Calu3 (cell line): Measurements from ENCODE around the gene SHKBP1. TPM values are rescaled to one million over a fixed set of nuclear protein-coding genes. Genes with fewer than 3 reads are reported as not detected.

ENCODE experiments used
- BruUV-seq: library from RNA; stranded (reverse); fragments of 400-500 nt; replicated peaks from 2 replicates; lab custom pipeline; 2021; lab: Mats Ljungman, UMichigan
- CTCF ChIA-PET: fragments of 300-600 bp; sonication (Branson Sonifier 250); formaldehyde crosslinking; loops from one replicate; lab custom pipeline; 2022; ENCODE audit warnings: antibody characterized with exemption; lab: Charles Lee
- DNase-seq: peaks from one replicate; pipeline ENCODE4 v3.0.0; 2022
- H3K27ac Mint-ChIP-seq: one replicate; pipeline ENCODE4 v1.8.0; 2022; ENCODE audit warnings: mixed read lengths; ENCODE audit not compliant: unreplicated experiment
- H3K27me3 Mint-ChIP-seq: one replicate; pipeline ENCODE4 v1.8.0; 2022; ENCODE audit warnings: mixed read lengths; ENCODE audit not compliant: unreplicated experiment
- H3K36me3 Mint-ChIP-seq: one replicate; pipeline ENCODE4 v1.8.0; 2022; ENCODE audit warnings: mild to moderate bottlenecking, moderate library complexity, mixed read lengths; ENCODE audit not compliant: insufficient read depth, unreplicated experiment
- H3K4me1 Mint-ChIP-seq: one replicate; pipeline ENCODE4 v1.8.0; 2022; ENCODE audit warnings: mild to moderate bottlenecking, low read depth, mixed read lengths; ENCODE audit not compliant: unreplicated experiment
- H3K4me3 Mint-ChIP-seq: one replicate; pipeline ENCODE4 v1.8.0; 2022; ENCODE audit warnings: mild to moderate bottlenecking, low read depth, moderate library complexity, mixed read lengths; ENCODE audit not compliant: unreplicated experiment
- H3K9me3 Mint-ChIP-seq: one replicate; pipeline ENCODE4 v1.8.0; 2022; ENCODE audit warnings: low read depth, mixed read lengths; ENCODE audit not compliant: unreplicated experiment
- intact Hi-C: fragments of 100-400 bp; cut with micrococcal nuclease; formaldehyde crosslinking; loops from one replicate; pipeline ENCODE4 v1.10.0; 2022; ENCODE audit not compliant: unreplicated experiment
- total RNA-seq: library from RNA; stranded (reverse); gene quantifications from 2 replicates; pipeline ENCODE4 v1.2.3, GENCODE V29; 2022
- TF ChIP-seq, protein P1 (sequence below): fragments of 200-600 bp; IDR thresholded peaks from one replicate; pipeline ENCODE4 v1.8.0; 2022; ENCODE audit warnings: antibody characterized with exemption; ENCODE audit not compliant: unreplicated experiment

SHKBP1 gene
- total RNA-seq, 1 experiment from 2014 or later, result 117 TPM

DNA sequence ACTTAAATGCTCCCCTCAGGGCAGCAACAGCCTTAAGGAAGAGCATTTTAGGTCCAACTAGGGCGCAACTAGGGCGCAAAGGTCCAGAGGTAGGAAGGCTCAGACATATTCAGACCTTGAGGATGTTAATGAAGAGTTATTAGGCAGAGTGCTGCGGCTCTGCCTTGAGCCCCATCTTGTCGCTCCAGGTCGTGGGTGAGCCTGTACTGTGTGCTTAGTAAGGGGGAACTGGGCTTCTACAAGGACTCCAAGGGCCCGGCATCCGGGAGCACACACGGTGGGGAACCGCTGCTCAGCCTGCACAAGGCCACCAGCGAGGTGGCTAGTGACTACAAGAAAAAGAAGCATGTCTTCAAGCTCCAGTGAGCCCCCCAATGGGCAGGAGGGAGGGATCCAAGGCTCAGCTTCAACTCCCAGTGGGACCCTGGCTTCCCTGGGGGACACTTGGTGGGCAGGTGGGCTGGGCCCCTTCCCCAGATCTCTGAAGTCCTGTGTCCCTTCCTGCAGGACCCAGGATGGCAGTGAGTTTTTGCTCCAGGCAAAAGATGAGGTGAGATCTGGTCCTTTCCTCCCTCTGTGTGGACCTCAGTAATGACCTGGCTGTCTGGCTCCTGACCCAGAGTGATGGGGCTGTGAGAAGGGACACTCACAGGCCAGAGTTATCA, 4.7 kb upstream of the SHKBP1 start:
- CTCF ChIA-PET, result interaction anchor here (0.6 kb wide), 1 partner anchor 15 kb away, joined by 4 read pairs; no protein-coding TSS in a partner anchor
- H3K36me3 Mint-ChIP-seq, result peaks cover 23% of the 10 kb centered on the region
- BruUV-seq, result no TSS peak

DNA sequence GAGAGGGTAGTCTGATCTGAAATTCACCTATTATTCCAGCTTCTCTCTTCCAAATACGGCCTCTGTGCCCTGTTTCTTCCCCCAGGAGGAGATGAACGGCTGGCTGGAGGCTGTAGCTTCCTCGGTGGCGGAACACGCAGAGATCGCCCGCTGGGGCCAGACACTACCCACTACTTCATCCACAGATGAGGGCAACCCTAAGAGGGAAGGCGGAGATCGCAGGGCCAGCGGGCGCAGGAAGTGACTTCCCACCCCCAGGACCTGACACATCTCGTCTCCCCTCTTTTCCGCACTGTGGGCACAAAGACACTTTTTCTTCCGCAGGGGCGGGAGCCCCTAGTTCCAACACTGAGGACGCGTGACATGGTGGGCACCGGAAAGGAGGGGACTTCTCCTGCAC, 1.3 kb upstream of the SHKBP1 start:
- no TSS peak for BruUV-seq
- Mint-ChIP-seq H3K36me3 (peaks cover 35% of the 10 kb centered on the region), H3K4me1 (peaks cover 22% of the 10 kb centered on the region), H3K27ac (no peak overlapping the region), H3K9me3 (no peaks in the 10 kb centered on the region), H3K27me3 (peaks cover 7% of the 10 kb centered on the region), H3K4me3 (no peak overlapping the region)
- no peak for DNase-seq
- intact Hi-C loops, result no loop called here
- CTCF ChIA-PET, result interaction anchor here (1.3 kb wide), 1 partner anchor 31 kb away, joined by 7 read pairs; no protein-coding TSS in a partner anchor
- TF ChIP-seq, protein P1, sequence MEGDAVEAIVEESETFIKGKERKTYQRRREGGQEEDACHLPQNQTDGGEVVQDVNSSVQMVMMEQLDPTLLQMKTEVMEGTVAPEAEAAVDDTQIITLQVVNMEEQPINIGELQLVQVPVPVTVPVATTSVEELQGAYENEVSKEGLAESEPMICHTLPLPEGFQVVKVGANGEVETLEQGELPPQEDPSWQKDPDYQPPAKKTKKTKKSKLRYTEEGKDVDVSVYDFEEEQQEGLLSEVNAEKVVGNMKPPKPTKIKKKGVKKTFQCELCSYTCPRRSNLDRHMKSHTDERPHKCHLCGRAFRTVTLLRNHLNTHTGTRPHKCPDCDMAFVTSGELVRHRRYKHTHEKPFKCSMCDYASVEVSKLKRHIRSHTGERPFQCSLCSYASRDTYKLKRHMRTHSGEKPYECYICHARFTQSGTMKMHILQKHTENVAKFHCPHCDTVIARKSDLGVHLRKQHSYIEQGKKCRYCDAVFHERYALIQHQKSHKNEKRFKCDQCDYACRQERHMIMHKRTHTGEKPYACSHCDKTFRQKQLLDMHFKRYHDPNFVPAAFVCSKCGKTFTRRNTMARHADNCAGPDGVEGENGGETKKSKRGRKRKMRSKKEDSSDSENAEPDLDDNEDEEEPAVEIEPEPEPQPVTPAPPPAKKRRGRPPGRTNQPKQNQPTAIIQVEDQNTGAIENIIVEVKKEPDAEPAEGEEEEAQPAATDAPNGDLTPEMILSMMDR, result no peak

More for the DNA sequence above, 4.7 kb upstream of the SHKBP1 start:
- H3K4me1 Mint-ChIP-seq, result peaks cover 18% of the 10 kb centered on the region
- TF ChIP-seq, protein P1, result no peak
- no peak overlapping the region for H3K4me3 Mint-ChIP-seq
- H3K27ac Mint-ChIP-seq, result no peak overlapping the region
- no peak for DNase-seq
- H3K9me3 Mint-ChIP-seq, result no peaks in the 10 kb centered on the region
- intact Hi-C loops, result no loop called here
- peaks cover 40% of the 10 kb centered on the region for H3K27me3 Mint-ChIP-seq

GRCh38 chr19:40576151-40576584, 505 bp upstream of the SHKBP1 start:
- H3K4me3 Mint-ChIP-seq, result peak overlapping the region; percentile 95
- H3K9me3 Mint-ChIP-seq, result no peaks in the 10 kb centered on the region
- CTCF ChIA-PET, result interaction anchor here (1.3 kb wide), 1 partner anchor 30 kb away, joined by 7 read pairs; no protein-coding TSS in a partner anchor
- H3K4me1 Mint-ChIP-seq, result peaks cover 14% of the 10 kb centered on the region
- peak overlapping the region; percentile 68 for H3K27ac Mint-ChIP-seq
- intact Hi-C loops, result no loop called here
- TF ChIP-seq, protein P1, result no peak
- no peaks in the 10 kb centered on the region for H3K27me3 Mint-ChIP-seq
- no peak for DNase-seq
- BruUV-seq, result no TSS peak
- peaks cover 37% of the 10 kb centered on the region for H3K36me3 Mint-ChIP-seq

DNA sequence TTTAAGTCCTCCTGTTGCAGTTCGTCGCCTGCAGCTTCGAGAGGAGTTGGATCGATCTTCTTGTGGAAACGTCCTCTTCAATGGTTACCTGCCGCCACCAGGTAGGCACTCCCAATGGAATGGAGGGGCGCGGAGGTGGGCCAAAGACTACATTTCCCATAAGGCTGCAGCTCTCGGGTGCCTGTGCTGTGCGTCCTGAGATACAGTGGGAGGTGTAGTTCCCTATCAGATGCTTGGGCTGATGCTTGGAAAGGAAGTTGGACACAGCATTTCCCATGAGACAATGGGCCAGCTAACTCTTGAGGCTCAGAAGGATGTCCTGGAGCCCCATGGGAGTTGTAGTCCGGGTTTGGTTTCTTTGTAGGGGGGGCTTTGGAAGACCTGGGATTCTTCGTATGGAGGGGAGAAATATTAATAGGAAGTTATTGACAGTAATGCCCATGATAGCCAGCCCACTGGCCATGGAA, 1.8 kb downstream of the SHKBP1 start:
- no TSS peak for BruUV-seq
- no peak for DNase-seq
- H3K27me3 Mint-ChIP-seq, result no peaks in the 10 kb centered on the region
- peak overlapping the region; percentile 95 for H3K4me3 Mint-ChIP-seq
- TF ChIP-seq, protein P1, result no peak
- CTCF ChIA-PET, result no interaction called here
- no peaks in the 10 kb centered on the region for H3K9me3 Mint-ChIP-seq
- no peak overlapping the region for H3K27ac Mint-ChIP-seq
- peaks cover 13% of the 10 kb centered on the region for H3K4me1 Mint-ChIP-seq
- intact Hi-C loops, result no loop called here
- H3K36me3 Mint-ChIP-seq, result peaks cover 45% of the 10 kb centered on the region
